ENCODE data around the gene PRKCB. TPM values are rescaled to one million over a fixed set of nuclear protein-coding genes. Genes with fewer than 3 reads are reported as not detected.

The PRKCB gene
- total and polyA plus RNA-seq, 12 donors: 0.30 to 8.8 (median 1.1) TPM

GRCh38 chr16:24140730-24141129 is 304.9 kb downstream of the PRKCB start:
- TF ChIP-seq CTCF (IDR thresholded peaks at IDR 0.05): no peak
- DNase-seq (no peak), ATAC-seq (no peak)
- peaks cover 0 to 8% (median 0%) of the 10 kb centered on the region in 7 donors for H3K27me3 ChIP-seq
- peaks cover 0 to 3% (median 0%) of the 10 kb centered on the region in 9 donors for H3K36me3 ChIP-seq
- WGBS, 2 donors: 69 to 72% methylated on average over 2 of the region's 2 CpGs
- H3K4me1 ChIP-seq: peaks cover 0 to under 1% (median 0%) of the 10 kb centered on the region in 9 donors
- no peak overlapping the region for H3K27ac ChIP-seq
- H3K4me3 ChIP-seq: no peak overlapping the region
- peaks cover 0 to 8% (median 0%) of the 10 kb centered on the region in 11 donors for H3K9me3 ChIP-seq
- intact Hi-C loops (cut with DNase I): no loop called here

GRCh38 chr16:24141466-24141865 is 305.7 kb downstream of the PRKCB start:
- Histone ChIP-seq H3K27me3 (peaks cover 0 to 8% (median 0%) of the 10 kb centered on the region in 7 donors), H3K27ac (no peak overlapping the region), H3K9me3 (peaks cover 0 to 8% (median 0%) of the 10 kb centered on the region in 11 donors), H3K4me3 (no peak overlapping the region), H3K36me3 (peaks cover 0 to under 1% (median 0%) of the 10 kb centered on the region in 9 donors), H3K4me1 (peaks cover 0 to 7% (median 4%) of the 10 kb centered on the region in 9 donors)
- ATAC-seq (no peak), DNase-seq (no peak)
- intact Hi-C loops (cut with DNase I): no loop called here
- no peak for TF ChIP-seq CTCF (IDR thresholded peaks at IDR 0.05)
- WGBS, 2 donors: 81 to 83% methylated on average over 5 of the region's 5 CpGs

GRCh38 chr16:24141917-24142316 is 306.1 kb downstream of the PRKCB start:
- WGBS, 2 donors: 93 to 97% methylated on average over 2 of the region's 2 CpGs
- ATAC-seq: no peak
- Histone ChIP-seq H3K36me3 (no peaks in the 10 kb centered on the region), H3K27ac (no peak overlapping the region), H3K9me3 (peaks cover 0 to 8% (median 0%) of the 10 kb centered on the region in 11 donors), H3K4me3 (no peak overlapping the region), H3K27me3 (peaks cover 0 to 8% (median 0%) of the 10 kb centered on the region in 7 donors), H3K4me1 (peaks cover 0 to 12% (median 6%) of the 10 kb centered on the region in 9 donors)
- no peak for TF ChIP-seq CTCF (IDR thresholded peaks at IDR 0.05)
- intact Hi-C loops (cut with DNase I): no loop called here
- DNase-seq: no peak

- Histone ChIP-seq H3K36me3 (no peaks in the 10 kb centered on the region), H3K4me3 (no peak overlapping the region), H3K4me1 (peaks cover 0 to 12% (median 6%) of the 10 kb centered on the region in 9 donors), H3K9me3 (no peaks in the 10 kb centered on the region), H3K27ac (no peak overlapping the region), H3K27me3 (peaks cover 0 to 8% (median 0%) of the 10 kb centered on the region in 7 donors)
- intact Hi-C loops (cut with DNase I): no loop called here
- 75 to 80% methylated on average over 3 of the region's 3 CpGs for WGBS, 2 donors
- DNase-seq: no peak
- TF ChIP-seq CTCF (IDR thresholded peaks at IDR 0.05): no peak
- ATAC-seq: no peak
These were observed 310.1 kb downstream of the PRKCB start for GRCh38 chr16:24145927-24146326.
